ENCODE results near the gene FKBP1B. TPM values are rescaled to one million over a fixed set of nuclear protein-coding genes. Genes with fewer than 3 reads are reported as not detected.
A peak's percentile ranks its signal among the peaks of the same experiment; 100 is the strongest.
"Not testable (repeated sequence)": the region's sequence is repeated elsewhere in the genome, so short reads cannot be mapped to it uniquely, and the experiment has no call there.

FKBP1B gene
- 7.7 and 8.0 TPM in 2 replicates for total RNA-seq

GRCh38 chr2:24049485-24050021, at the start of gene FKBP1B:
FKBP1B (plus strand) TSS chr2:24049741; CDS start chr2:24049850, 109 bp downstream.
- DNase-seq (ENCODE audit: low read depth in 2 of 2), result peak in 1 of 2 donors; percentile 67

GRCh38 chr2:24007693-24008092, 41.8 kb upstream of the FKBP1B start:
- no peak for DNase-seq (ENCODE audit: low read depth in 2 of 2)

GRCh38 chr2:24008672-24009366, 40.7 kb upstream of the FKBP1B start:
- no peak for DNase-seq (ENCODE audit: low read depth in 2 of 2)

GRCh38 chr2:24009367-24009679, 40.2 kb upstream of the FKBP1B start:
- DNase-seq (ENCODE audit: low read depth in 2 of 2), result no peak

- no peak for DNase-seq (ENCODE audit: low read depth in 2 of 2)
Observed at GRCh38 chr2:24009680-24010476, 39.7 kb upstream of the FKBP1B start, which contains the start of gene MFSD2B. MFSD2B (plus strand) TSS chr2:24010085; CDS start chr2:24010097, 12 bp downstream.

- no peak for DNase-seq (ENCODE audit: low read depth in 2 of 2)
Observed at GRCh38 chr2:24010477-24011249, 38.9 kb upstream of the FKBP1B start.

- DNase-seq (ENCODE audit: low read depth in 2 of 2), result no peak
Observed at GRCh38 chr2:24011250-24012104, 38.1 kb upstream of the FKBP1B start.

- DNase-seq (ENCODE audit: low read depth in 2 of 2), result no peak
Observed at GRCh38 chr2:24012521-24013188, 36.9 kb upstream of the FKBP1B start.

- DNase-seq (ENCODE audit: low read depth in 2 of 2), result not testable (repeated sequence)
Observed at GRCh38 chr2:24014902-24015301, 34.6 kb upstream of the FKBP1B start.

- peak; percentile 49 to 79 for DNase-seq (ENCODE audit: low read depth in 2 of 2)
Observed at GRCh38 chr2:24015562-24016375, 33.8 kb upstream of the FKBP1B start.

GRCh38 chr2:24016376-24016761, 33.2 kb upstream of the FKBP1B start:
- no peak for DNase-seq (ENCODE audit: low read depth in 2 of 2)

- no peak for DNase-seq (ENCODE audit: low read depth in 2 of 2)
Observed at GRCh38 chr2:24016853-24017703, 32.5 kb upstream of the FKBP1B start.

- DNase-seq (ENCODE audit: low read depth in 2 of 2), result no peak
Observed at GRCh38 chr2:24017711-24018110, 31.8 kb upstream of the FKBP1B start.

GRCh38 chr2:24018241-24018640, 31.3 kb upstream of the FKBP1B start:
- DNase-seq (ENCODE audit: low read depth in 2 of 2), result no peak

GRCh38 chr2:24019729-24020128, 29.8 kb upstream of the FKBP1B start:
- DNase-seq (ENCODE audit: low read depth in 2 of 2), result no peak

GRCh38 chr2:24020244-24020643, 29.3 kb upstream of the FKBP1B start:
- DNase-seq (ENCODE audit: low read depth in 2 of 2), result no peak

- DNase-seq (ENCODE audit: low read depth in 2 of 2), result peak in 1 of 2 donors; percentile 11
Observed at GRCh38 chr2:24021122-24021998, 28.2 kb upstream of the FKBP1B start.

Data from dermis microvascular lymphatic vessel endothelial cell (primary cell).